Urothelium cell line (cell line): Measurements from ENCODE around the gene GLIPR1L2.
"Not testable (repeated sequence)": the region's sequence is repeated elsewhere in the genome, so short reads cannot be mapped to it uniquely, and the experiment has no call there.

Source experiments
- DNase-seq: peaks from one replicate; pipeline ENCODE4 v3.0.0; 2011; ENCODE audit warnings: low spot score, mixed read lengths
- FAIRE-seq: peaks from 2 replicates; lab custom pipeline; 2011; peaks lifted over from hg19 to GRCh38; lab: Jason Lieb, UNC

Gene GLIPR1L2

DNA sequence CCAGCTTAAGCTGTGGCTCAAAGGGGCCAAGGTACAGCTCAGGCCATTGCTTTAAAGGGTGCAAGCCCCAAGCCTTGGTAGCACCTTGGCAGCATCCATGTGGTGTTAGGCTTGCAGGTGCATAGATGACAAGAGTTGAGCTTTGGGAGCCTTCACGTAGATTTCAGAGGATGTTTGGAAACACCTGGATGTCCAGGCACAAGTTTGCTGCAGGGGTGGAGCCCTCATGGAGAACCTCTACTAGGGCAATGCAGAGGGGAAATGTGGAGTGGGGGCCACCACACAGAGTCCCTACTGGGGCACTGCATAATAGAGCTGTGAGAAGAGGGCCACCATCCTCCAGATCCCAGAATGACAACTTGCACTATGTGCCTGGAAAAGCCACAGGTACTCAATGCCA is 37.9 kb downstream of the GLIPR1L2 start:
- no peak for FAIRE-seq
- DNase-seq = no peak

GRCh38 chr12:75432924-75433323 is 42.0 kb downstream of the GLIPR1L2 start:
- FAIRE-seq (no peak), DNase-seq (no peak)

DNA sequence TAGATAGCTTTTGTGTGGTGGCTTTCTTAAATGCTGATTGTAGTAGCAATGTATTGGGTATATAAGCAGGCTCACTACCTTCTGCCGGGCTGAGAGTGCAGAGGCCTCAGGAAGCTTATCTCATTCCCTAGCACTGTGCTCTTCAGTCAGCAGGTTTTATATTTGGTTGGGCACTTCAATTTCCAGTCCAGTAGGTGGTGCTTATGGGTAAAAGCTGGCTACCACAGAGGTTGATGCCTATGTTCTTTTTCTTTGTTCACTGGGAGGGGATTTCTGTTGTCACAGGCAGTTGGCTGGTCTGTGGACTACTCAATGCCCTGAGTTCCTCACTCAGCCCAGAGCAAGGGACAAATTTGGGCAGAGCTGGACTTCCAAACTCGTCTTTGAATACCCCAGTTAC is 46.7 kb downstream of the GLIPR1L2 start:
- FAIRE-seq (no peak), DNase-seq (no peak)

GRCh38 chr12:75438059-75438754 is 47.3 kb downstream of the GLIPR1L2 start:
- FAIRE-seq (no peak), DNase-seq (no peak)

- FAIRE-seq = no peak
Measured at GRCh38 chr12:75439048-75439447, 48.2 kb downstream of the GLIPR1L2 start.

GRCh38 chr12:75439930-75440329 is 49.0 kb downstream of the GLIPR1L2 start:
- FAIRE-seq = no peak
- DNase-seq = no peak

More at GRCh38 chr12:75439048-75439447, 48.2 kb downstream of the GLIPR1L2 start:
- DNase-seq = no peak

GRCh38 chr12:75441687-75442449 is 51.0 kb downstream of the GLIPR1L2 start:
- FAIRE-seq = not testable (repeated sequence)

DNA sequence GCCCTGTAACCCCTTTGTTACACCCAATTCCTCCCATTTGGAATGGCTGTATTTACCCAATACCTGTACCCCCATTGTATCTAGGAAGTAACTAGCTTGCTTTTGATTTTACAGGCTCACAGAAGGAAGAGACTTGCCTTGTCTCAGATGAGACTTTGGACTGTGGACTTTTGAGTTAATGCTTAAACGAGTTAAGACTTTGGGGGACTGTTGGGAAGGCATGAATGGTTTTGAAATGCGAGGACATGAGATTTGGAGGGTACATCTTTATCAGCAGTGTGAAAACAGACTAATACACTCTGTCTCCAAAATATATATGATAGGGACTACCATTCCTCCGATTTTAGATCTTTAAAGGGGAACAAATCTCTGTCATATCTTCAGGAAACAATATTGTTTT is 51.6 kb downstream of the GLIPR1L2 start:
- FAIRE-seq, DNase-seq: not testable (repeated sequence)

More at GRCh38 chr12:75441687-75442449, 51.0 kb downstream of the GLIPR1L2 start:
- not testable (repeated sequence) for DNase-seq

GRCh38 chr12:75443709-75444108 is 52.8 kb downstream of the GLIPR1L2 start:
- no peak for FAIRE-seq
- DNase-seq = no peak

- FAIRE-seq = no peak
- peak; percentile 33 for DNase-seq
Measured at GRCh38 chr12:75444429-75445136, 53.7 kb downstream of the GLIPR1L2 start.

DNA sequence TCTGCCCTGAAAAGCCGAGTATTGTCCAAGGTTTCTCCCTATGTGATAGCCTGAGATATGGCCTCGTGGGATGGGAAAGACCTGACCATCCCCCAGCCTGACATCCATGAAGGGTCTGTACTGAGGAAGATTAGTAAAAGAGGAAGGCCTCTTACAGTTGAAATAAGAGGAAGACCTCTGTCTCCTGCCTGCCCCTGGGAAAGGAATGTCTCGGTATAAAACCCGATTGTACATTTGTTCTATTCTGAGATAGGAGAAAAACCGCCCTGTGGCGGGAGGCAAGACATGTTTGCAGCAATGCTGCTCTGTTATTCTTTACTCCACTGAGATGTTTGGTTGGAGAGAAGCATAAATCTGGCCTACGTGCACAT is 54.2 kb downstream of the GLIPR1L2 start:
- DNase-seq, FAIRE-seq: not testable (repeated sequence)

- DNase-seq (peak; percentile 8), FAIRE-seq (no peak)
Measured at GRCh38 chr12:75446857-75447256, 56.0 kb downstream of the GLIPR1L2 start.

DNA sequence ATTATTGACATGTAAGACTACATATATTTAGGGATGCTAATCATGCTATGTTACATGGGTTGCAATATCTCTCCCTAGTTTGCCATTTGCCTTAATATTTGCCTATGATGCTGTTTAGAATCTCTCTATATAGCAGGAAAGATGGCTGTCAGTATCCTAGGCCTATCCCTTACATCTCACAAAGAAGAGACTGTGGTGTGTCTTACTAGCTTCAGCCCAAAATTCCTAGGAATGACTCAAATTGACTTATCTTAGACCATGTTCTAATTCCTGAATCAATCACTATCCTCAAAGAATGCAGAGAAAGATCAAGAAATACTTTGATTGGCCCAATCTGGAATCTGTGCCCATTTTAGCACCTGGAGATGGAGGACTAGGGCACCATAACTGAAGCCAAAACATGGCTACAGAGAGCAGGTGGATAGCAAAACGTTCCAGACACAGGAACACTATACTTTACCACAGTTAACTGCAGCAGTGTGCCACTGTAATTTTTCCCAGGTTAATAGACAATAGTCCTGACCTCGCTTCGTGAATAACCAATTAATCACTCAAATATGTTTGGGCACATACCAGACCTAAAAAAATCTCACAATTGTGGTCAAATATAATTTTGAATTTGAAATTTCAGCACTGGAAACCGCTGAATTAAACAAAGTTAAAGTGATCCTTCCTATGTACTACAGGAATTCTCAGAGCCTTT is 57.0 kb downstream of the GLIPR1L2 start:
- DNase-seq (no peak), FAIRE-seq (no peak)

DNA sequence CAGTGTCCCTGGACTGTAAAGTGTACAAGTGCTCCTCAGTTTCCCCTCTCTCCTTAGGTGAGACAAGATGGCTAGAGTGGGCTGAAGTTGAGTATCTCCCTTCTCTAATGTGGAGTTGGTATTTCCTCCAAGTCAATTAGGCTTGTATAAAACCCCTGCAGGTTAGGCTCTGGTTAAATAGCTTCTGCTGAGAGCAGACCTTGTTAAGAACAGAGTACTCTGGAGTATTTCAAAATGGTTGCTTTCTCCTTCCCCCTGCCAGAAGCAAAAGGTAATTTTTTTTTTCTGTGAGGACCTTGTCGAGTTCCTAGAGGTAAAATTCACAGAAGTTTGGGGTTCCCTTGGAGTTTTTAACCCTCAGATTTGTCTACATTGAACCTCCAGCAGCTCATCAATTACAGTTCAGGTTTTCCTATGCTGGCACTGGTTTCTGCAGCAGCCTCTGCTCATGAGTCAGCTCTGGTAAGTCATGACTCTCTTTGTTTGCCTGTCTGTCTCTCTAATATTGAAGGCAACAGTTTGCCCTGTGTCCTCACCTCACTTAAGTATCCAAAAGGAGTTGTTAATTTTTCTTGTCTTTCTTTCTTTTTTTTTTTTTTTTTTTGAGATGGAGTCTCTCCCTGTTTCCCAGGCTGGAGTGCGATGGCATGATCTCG is 61.9 kb downstream of the GLIPR1L2 start:
- DNase-seq (peak; percentile 11), FAIRE-seq (no peak)

- DNase-seq (no peak), FAIRE-seq (peak; percentile 23)
Measured at GRCh38 chr12:75455839-75456238, 65.0 kb downstream of the GLIPR1L2 start.

GRCh38 chr12:75457191-75457590 is 66.3 kb downstream of the GLIPR1L2 start:
- no peak for DNase-seq

GRCh38 chr12:75457866-75458265 is 67.0 kb downstream of the GLIPR1L2 start:
- FAIRE-seq, DNase-seq: not testable (repeated sequence)

More at GRCh38 chr12:75457191-75457590, 66.3 kb downstream of the GLIPR1L2 start:
- FAIRE-seq = no peak

DNA sequence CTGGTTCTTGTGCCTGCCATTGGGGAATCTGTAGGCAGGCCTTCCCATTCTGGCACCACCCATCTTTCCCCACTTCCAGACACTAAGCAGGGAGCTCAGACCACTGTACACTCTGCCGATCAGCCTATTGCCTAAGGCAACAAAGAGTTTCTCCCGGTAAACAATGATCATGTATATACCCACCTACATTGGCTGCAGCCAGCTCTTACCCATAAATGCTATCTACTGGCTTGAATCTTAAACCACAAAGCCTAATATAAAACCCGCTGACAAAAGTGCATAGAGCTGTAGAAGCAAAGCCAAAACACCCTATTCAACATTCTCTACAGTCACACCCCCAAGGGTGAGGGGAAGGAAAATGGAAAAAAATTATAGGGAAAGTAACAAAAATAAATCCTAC is 68.9 kb downstream of the GLIPR1L2 start:
- DNase-seq (no peak), FAIRE-seq (no peak)

DNA sequence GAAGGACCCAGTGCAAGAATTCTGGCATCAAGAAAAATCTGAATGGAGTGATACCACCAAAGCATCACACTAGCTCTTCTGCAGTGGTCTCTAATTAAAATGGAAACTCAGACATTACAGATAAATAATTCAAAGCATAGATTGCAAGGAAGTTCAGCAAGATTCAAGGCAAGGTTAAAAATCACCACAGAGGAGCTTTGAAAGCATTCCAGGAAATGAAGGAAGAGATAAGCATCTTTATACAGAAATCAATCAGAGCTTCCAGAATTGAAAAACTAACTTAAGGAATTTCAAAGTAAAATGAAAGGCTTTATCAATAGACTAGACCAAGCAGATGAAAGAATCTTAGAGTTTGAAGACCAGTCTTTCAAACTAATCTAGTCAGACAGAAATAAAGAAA is 69.3 kb downstream of the GLIPR1L2 start:
- FAIRE-seq = no peak

More for the DNA sequence above, 69.3 kb downstream of the GLIPR1L2 start:
- no peak for DNase-seq
